NCI-H187 (cell line): ENCODE measurements around the gene ARHGEF40.

ENCODE experiments used
- DNase-seq, 2 experiments: peaks; one replicate each; lab custom pipeline; 2025; lab: John Stamatoyannopoulos, UW

Gene ARHGEF40

DNA sequence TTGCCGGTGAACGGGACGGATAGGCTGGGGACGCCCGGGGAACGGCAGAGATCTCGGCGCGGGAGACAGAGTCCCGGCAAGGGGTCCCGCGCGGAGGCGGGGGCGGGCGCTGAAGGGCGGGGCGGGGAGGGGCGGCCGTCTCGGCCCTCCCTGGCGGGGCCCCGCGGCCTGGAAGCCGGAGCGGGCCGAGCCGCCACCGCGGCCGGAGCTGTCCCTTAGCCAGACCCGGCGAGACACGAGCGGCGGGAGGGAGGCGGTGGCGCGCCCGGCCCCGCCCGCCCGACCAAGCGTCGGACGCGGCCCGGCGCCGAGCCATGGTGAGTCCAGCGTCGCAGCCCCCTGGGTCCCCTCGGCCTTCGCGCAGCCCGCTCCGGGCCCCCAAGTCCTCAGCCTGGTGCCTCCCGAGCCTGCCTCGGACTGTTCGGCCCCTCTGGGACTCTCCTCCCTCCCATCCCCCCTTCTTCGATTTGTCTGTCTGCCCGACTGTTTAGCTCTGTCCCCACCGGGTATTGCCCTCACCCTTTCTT is at the start of gene ARHGEF40:
Gene ARHGEF40 (plus strand): TSS at position 222 of the 527 bp plus-strand sequence. CDS start 93 bp downstream, at position 315.
- no peak for DNase-seq

DNA sequence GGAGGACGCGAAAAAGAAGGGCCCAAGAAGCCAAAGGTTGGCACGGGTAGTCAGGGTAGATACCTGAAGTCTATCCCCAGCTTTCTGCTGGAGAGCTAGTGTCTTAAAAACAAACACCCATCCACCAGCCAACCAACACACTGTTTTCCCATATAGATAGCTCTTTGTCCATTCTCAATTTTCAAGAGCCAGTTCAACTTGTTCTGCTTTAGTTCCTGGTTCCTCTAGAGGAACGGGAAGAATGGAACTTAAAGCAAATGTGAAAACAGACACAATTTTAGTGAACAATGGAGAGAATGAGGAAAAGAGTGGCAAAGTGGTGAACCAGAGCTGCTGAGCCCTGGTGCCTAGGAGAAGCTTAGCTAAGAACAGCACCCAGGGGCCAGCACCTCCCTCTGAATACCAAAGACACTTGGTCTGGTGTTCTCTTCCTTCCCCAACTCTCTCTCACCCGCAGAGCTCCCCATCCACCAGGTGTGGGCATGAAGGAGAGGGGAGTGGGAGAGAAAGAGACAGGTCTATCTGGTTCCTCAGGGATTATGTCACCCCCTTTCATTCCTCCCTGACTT is 49.0 kb upstream of the ARHGEF40 start:
- DNase-seq = no peak

DNA sequence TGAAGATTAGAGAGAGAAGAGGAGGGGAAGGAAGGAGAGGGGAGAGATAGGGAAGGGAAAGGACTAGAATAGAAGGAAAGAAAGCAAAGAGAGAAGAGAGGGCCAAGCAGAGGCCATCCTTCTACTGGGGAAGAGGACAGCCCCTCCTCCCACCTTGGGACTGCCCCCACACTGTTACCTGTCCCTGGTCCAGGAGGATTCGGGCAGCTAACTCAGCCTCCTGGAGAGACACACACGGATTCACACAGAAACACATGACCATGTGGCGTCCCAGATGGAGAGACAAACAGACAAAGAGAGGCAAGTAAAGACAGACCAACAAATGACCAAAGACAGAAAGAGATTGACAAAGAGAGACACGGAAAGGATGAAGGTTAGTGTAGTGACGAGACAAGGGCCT is 47.4 kb upstream of the ARHGEF40 start:
- DNase-seq = no peak

DNA sequence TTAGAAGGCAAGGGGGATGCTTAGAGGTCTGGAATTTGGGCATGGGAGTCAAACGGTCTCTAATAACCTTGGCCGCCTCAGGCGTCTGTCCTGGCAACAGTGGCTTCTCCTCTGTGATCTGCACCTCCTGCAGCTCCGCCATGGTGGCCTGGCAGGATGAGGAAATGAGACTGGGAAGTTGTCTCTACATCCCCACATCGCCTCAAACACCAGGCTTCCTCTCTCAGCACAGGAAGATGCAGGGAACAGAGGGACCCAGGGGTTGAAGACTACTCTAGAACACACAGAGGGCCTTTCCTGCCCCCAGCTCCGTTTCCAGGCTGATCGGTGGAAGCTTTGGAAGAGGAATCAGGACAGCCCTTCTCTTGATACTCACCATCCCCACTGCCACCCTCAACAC is 46.9 kb upstream of the ARHGEF40 start:
- no peak for DNase-seq

DNA sequence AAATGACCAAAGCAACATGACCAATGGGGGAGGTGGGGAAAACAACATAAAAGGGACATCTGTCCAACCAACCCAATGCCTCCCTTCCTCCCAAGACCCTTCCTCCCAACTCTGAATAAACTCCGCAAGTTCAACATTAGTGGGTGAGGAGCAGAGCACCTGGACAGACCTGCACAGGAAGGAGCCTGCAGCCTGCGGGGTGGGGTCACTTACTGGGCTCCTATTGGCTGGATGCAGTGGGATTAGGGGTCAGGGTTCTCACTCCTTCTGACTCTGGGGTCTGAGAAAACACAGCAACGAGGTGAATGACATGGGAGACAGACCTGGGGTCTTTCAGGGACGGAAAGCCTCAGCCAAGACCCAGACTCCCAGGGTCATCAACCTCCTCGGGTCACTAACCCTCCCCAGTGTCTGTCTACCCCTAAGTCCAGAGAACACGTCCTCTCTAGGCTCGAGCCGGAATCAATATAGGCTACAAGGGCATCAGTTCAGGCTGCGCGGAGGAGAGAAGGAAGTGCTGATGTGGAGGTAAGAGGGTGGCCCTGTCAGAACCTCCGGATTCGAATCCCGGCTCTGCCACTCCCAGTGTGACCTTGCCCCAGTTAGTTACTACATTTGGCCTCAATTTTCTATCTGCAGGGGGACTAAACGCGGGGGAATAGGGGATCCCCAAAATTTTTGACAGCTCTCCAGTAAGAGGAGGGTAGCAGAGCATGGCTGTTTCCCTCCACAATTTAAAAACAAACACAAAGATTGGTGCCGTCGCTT is 46.1 kb upstream of the ARHGEF40 start:
- no peak for DNase-seq

DNA sequence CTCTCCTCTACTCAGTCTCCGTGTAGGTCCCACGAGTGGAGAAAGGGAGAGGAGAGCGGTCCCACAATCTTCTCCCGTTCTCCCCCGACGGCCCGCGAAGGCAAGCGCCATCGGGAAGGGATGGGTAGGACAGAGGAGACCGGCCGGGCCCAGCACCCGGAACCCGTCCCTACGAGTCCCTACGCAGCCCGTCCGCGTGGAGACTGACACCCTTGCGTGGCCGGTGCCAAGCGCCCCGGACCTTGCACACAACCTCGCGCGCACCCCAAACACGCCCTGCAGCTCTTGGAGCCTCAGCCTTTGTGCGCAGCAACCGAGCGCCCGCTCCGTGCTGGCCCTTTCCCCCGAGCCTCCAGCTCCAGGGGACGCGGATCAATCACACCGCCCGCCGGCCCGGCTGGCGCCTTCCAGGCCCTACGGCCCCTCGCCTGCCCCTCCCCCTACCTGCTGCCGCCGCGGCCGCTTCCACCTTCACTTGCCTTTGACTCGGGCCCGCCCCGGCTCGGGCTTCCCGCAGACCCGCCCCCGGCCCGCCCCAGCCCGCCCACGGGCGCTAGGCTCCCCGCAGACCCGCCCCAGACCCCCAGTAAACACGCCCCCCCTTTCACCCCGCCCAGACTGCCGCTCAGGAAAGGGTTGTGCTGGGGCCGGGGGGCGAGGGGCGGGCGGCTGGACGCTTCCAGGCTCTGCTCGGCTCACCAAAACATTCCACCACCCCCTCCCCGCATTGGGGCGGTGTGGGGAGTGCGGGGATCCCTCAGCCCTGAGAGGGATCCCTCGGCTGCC is 45.3 kb upstream of the ARHGEF40 start, which contains the start of gene NDRG2:
Gene NDRG2 (minus strand): TSS at position 477 of the 786 bp plus-strand sequence. CDS start 1,746 bp downstream, outside the sequence.
- peak; percentile 13 to 37 for DNase-seq

DNA sequence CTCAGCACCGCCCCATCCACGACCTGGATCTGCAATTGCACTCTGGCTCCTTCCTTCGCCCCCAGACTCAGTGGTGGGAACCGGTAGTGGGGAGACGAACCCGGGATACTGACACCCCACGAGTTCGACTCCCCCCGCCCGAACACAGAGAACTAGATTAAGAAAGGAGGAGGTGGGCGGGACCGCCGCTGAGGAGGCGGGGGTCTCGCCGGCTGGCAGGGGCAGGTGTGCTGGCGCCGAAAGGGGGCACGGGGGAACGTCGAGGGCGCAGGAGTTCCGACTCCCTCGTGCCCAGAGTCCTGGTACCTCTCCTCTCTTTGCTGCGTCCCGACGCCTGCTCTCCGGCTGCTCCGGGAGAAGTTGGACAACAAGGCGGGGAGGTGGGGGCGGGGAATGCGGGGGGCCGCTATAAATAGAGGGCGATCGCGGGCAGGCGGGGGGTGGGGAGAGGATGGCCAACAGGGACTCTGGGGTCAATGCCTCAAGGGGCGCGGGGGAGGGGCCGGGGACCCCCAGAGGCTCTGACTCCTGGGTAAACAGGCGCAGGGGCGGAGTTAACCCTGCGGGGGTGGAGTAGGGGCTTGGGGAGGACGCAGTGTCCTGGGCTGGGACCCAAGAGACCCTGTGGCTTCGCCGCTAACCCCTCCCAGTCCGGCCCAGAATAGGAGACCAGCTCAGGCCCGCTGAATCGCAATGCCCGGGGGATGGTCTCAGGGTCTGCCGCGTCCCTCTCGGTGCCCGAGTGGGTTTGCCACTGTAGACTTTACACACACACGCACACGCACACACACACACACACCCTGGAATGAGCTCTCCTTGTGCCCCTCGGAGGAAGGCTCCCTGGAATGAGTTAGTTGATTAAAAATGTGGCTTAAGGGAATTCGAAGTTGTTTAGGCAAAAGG is 44.5 kb upstream of the ARHGEF40 start:
- no peak for DNase-seq

DNA sequence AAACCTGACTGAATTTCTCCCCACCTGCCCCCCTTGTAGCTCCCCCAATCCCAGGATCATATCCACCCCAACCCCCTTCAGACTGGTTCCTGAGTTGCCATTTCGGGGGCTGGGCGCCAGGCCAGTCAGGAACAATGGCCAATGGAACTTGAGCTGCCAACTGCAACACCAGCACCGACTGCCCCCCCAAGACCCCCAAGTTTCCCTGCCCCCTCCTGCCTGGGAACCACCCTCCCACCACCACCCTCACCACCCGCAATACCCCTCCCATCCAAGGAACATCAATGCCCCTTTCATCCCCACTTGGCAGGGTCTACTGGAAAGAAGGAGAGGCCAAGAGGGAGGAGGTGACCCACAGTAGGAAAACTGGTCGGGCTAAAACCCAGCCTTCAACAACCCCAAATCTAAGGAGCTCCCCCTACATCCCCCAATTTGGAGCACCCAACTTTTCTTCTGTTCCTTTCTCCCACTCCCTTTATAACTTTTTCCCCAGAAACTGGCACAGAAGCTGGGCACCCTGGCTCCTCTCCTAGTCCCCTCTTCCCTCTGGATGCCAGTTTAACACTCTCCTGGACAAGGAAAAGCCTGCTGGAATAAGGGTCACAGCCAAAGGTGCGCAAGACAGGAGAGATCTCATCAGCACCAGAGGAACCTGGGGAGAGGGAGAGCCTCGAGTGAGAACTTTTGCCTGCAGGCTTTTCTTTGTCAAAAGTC is 43.7 kb upstream of the ARHGEF40 start:
- DNase-seq = no peak

DNA sequence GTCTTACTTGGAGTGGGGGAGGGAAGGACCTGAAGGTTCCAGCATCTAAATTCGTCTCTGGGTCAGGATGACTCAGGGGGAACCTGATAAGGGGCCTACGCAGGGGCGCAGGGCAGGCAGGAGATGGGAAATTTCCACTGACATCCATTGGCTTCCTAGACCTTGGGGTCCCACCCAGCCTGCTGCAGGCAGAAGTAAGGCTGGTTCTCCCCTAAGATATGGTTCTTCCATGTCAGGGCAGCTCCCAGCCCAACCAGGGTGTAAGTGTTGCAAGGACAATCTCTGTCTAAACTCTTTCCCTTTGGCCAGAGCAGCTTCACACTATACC is 43.2 kb upstream of the ARHGEF40 start:
- no peak for DNase-seq

DNA sequence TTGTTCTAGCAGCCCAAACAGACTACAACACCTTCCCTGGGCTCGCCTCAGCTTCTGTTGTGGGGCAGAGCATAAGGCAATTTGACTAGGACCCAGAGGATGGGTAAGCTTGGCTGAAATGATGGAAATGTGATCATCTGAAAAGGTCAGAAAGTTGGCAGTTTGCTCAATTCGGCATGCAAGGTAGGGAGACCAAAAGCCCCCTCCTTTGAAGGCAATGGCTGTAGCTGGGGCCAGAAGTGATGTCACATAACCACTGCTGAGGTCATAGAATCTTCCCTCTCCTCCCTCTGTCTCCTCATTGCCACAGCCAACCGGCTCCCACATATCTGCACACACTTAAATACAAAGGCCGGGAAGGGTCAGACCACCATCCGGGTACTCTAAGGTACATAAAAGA is 40.2 kb upstream of the ARHGEF40 start, which contains the start of gene TPPP2:
Gene TPPP2 (plus strand): TSS at position 301 of the 400 bp plus-strand sequence. CDS start 365 bp downstream, outside the sequence.
- DNase-seq = no peak

DNA sequence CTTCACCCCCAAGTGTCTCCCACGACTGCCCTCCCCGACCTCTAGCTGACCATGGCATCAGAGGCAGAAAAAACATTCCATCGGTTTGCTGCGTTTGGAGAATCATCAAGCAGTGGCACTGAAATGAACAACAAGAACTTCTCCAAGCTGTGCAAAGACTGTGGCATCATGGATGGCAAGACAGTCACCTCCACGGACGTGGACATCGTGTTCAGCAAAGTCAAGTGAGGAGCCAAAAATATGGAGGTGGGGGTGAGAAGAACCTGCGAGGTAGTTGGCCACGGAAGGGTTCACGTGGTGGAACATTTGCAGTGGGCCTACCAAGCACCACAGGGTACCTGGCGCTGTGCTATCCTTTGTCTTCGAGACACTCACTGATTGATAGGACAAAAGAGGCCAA is 39.6 kb upstream of the ARHGEF40 start:
- no peak for DNase-seq

DNA sequence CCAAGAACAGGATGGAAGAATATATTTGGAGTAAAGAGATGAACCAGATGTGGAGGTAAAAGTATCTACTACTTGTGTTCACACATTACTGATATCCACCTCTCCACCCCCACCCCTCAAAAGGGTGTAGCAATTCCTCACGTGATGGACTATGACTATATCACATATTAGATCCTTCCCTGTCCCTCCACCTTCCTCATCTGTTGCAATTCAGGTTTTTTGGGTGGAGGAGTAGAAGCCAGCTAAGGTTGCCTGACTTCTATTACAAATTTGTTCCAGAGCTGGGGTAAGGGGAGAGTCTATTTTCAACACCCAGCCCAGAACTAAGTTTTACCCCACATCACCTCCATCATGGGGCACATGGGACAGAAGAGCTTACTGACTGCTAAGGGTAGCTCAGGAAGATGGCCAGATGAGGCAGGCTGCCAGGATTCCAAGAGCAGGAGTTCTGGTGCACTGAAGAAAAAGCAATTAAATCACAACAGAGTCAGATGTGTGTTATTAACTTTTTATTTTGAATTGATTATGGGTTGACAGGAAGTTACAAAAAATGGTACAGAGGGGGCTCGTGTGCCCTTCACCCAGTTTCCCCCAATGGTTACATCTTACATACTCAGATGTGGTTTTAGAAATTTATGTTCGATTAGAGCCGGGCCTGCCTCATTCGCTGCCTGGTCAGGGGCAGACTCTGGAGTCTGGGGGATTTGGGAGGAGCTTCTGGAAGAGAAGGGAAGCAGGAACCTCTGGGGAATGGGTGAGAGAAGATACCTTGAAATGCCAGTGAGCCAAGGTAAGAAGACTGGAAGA is 37.6 kb upstream of the ARHGEF40 start:
- DNase-seq = no peak

DNA sequence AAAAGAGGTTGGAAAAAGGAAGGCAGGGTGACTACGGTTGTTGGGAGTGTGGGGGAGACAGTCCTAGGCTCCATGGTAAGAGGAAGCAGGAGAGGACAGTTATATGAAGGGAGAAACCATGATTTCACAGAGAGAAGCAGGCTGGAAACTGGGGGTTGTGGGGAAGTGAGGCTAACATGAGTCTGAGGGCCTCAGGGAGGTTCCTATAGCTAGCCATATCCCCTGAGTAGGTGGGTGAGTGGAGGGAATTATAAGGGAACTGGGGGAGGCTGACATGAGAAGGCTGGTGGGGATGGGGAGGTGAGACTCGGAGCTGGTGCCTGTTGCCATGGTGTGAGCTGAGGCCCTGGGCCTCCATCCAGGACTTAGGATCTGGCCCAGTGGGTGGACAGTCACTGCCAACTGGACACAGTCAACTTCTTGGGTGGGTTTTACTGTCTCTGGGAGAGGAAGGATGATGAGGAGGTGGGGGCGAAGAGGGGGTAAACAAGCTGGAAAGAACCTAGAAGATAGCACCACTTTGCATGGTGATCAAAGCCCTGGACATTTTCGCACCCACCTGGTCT is 36.9 kb upstream of the ARHGEF40 start:
- no peak for DNase-seq

DNA sequence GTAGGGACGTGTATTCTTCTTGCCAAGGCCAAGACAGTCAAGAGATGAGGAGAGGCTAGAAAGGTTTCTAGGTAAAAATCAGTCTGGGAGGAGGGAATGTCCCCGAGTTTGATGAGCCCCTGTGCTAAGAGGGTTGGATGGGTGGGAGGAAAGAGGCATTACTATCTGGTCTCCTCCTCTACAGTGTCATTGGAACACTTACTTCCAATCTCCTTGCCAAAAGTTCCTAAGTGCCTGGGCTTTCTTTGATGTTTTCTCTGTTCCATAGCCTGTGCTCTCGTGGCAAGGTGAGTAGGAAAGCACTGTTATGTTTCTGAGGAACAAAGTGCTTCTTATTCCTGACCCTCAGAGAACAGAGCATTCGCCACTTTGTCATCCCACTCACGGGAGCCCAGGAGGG is 35.4 kb upstream of the ARHGEF40 start, which contains the start of gene RNASE13:
Gene RNASE13 (minus strand): TSS at position 101 of the 400 bp plus-strand sequence. CDS start 519 bp downstream, outside the sequence.
- DNase-seq = no peak

DNA sequence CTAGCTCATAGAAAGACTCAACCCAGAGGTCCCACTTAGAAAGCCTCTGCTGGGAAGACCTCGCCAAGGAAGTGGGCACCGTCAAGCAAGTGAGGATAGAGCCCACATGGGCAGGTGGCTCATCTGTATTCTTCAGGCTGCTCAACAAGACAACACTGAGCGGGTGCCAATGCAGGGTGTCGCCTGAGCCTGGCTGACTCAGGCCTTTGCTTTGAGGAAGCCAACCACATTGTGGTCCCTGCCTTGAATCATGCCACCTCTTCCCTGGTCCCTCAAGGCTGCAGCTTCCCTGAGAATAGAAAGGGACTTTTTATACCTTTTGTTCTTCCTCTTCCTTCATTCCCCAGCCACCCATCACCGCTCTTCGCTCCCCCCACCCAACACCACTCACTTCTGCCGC is 33.4 kb upstream of the ARHGEF40 start:
- no peak for DNase-seq

DNA sequence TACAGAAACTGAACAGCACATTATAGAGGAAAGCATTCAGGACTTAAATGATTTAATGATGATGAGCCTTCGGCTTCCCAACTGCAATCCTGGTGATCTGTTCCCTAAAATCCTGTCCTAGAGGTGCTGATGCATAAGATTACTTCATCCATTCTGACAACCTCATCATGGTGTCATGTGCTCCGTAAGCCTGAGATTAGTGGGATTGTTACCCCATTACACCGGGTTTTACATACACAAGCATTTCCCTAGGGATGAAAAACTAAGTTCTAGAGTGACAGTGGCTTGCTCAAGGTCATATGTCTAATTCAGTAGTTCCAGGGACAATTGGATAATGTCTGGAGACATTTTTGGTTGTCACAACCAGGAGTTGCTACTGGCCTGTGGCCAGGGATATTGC is 32.9 kb upstream of the ARHGEF40 start:
- no peak for DNase-seq

DNA sequence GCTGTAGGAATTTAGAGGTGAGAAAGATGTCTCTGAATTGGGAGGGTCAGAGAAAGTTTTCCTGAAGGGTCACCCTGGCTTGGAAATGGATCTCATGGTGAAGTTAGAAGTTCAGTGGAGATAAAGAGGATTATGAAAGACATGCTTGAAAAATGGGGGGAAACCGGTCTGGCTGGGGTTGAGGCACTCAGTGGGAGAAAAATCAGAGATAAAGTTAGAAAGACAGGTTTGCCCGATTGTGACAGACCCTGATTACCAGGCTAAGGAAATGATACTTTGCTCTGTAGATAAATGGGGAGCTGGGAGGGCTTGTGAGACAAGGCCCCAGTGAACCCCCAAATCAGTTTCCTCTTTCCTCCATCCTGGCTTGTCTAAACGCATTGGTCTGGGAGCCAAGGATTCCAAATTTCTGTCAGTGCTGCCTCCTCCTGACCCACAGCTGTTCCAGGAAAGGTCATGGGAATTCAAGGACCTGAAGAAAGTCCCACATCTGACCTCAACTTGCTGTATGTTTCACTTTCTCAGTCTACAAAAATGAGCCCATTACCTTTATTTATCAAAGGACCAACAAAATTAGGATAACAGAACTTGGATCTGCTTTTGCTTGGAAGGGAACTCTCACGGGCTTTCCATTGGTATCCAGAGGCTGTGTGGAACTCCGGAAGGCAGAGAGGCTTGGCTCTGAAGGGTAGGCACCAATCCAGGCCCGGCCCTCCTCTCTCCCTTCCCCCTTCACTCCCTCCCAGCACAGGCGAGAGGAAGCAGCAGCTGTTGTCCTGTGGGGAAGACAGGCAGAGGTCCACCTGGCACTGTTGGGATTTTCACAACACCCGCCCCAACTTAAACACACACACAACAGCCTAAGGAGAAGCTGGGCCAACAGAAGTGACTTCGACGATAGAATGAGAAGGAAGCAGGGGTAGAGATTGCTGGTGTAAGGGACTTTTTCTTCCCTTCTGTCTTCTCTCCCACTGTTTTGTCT is 31.4 kb upstream of the ARHGEF40 start:
- no peak for DNase-seq
